ENCODE measurements around the gene ANG.
A peak's percentile ranks its signal among the peaks of the same experiment; 100 is the strongest.

The ANG gene

GRCh38 chr14:20679907-20680306 is 8.7 kb upstream of the ANG start:
- no peak for DNase-seq (ENCODE audit: extremely low read depth, low read depth)
- no peak for TF ChIP-seq CTCF (IDR thresholded peaks at IDR 0.05; ENCODE audit: low read depth, low read length)

- DNase-seq (ENCODE audit: extremely low read depth, low read depth) = no peak
- TF ChIP-seq CTCF (IDR thresholded peaks at IDR 0.05; ENCODE audit: low read depth, low read length) = no peak
Measured at GRCh38 chr14:20680363-20680762, 8.2 kb upstream of the ANG start.

- no peak for TF ChIP-seq CTCF (IDR thresholded peaks at IDR 0.05; ENCODE audit: low read depth, low read length)
- DNase-seq (ENCODE audit: extremely low read depth, low read depth) = no peak
Measured at GRCh38 chr14:20680843-20681347, 7.7 kb upstream of the ANG start.

- no peak for TF ChIP-seq CTCF (IDR thresholded peaks at IDR 0.05; ENCODE audit: low read depth, low read length)
Measured at GRCh38 chr14:20681348-20682126, 7.0 kb upstream of the ANG start.

GRCh38 chr14:20682127-20682434 is 6.5 kb upstream of the ANG start:
- DNase-seq (ENCODE audit: extremely low read depth, low read depth) = no peak
- TF ChIP-seq CTCF (IDR thresholded peaks at IDR 0.05; ENCODE audit: low read depth, low read length) = no peak

More at GRCh38 chr14:20681348-20682126, 7.0 kb upstream of the ANG start:
- DNase-seq (ENCODE audit: extremely low read depth, low read depth) = peak; percentile 73

GRCh38 chr14:20682435-20683124 is 6.0 kb upstream of the ANG start:
- TF ChIP-seq CTCF (IDR thresholded peaks at IDR 0.05; ENCODE audit: low read depth, low read length) = no peak; the same call in none of the 2 replicates
- peak; percentile 85 for DNase-seq (ENCODE audit: extremely low read depth, low read depth)
